Lung (tissue), 12 donors: ENCODE results near the gene DHFR. TPM values are rescaled to one million over a fixed set of nuclear protein-coding genes. Genes with fewer than 3 reads are reported as not detected.

ENCODE experiments used
- ATAC-seq: fragments of 200-7000 bp; cut with Tn5 transposase; one replicate; pipeline ENCODE4 v1.9.1; 2020; ENCODE audit warnings: moderate number of reproducible peaks; ENCODE audit not compliant: insufficient read depth, low FRiP score
- DNase-seq, 3 donors: peaks; one replicate each; pipeline ENCODE4 v3.0.0-alpha.2; 2013 to 2017
- H3K27ac ChIP-seq, 2 donors: one replicate each; pipeline ENCODE4 v1.5.1; 2013; ENCODE audit warnings: mild to moderate bottlenecking in 2 of 2, moderate library complexity in 2 of 2, control low read depth in 1 of 2, inconsistent platforms in 1 of 2, low read depth in 1 of 2, low read length in 1 of 2
- H3K27me3 ChIP-seq, 3 donors: one replicate each; pipeline ENCODE4 v1.5.1; 2013; ENCODE audit warnings: low read length in 2 of 3; ENCODE audit not compliant: control insufficient read depth in 3 of 3, insufficient read depth in 3 of 3
- H3K36me3 ChIP-seq, 4 donors: one replicate each; pipeline ENCODE4 v1.5.1; 2013; ENCODE audit warnings: low read length in 4 of 4, mild to moderate bottlenecking in 1 of 4, moderate library complexity in 1 of 4; ENCODE audit not compliant: control insufficient read depth in 4 of 4, insufficient read depth in 4 of 4
- H3K4me1 ChIP-seq, 5 donors: one replicate each; pipeline ENCODE4 v1.5.1; 2013; ENCODE audit warnings: low read length in 5 of 5, mild to moderate bottlenecking in 2 of 5, moderate library complexity in 1 of 5; ENCODE audit not compliant: control insufficient read depth in 5 of 5, insufficient read depth in 5 of 5
- H3K4me3 ChIP-seq: one replicate; pipeline ENCODE4 v1.5.1; 2013; ENCODE audit warnings: mild to moderate bottlenecking, control low read depth, moderate library complexity
- H3K9ac ChIP-seq, 2 donors: one replicate each; pipeline ENCODE4 v1.5.1; 2013; ENCODE audit warnings: low read length in 2 of 2, control low read depth in 1 of 2; ENCODE audit not compliant: insufficient read depth in 1 of 2
- H3K9me3 ChIP-seq, 4 donors: one replicate each; pipeline ENCODE4 v1.5.1; 2013; ENCODE audit warnings: low read length in 3 of 4, mild to moderate bottlenecking in 1 of 4, moderate library complexity in 1 of 4; ENCODE audit not compliant: control insufficient read depth in 4 of 4, insufficient read depth in 3 of 4
- WGBS, 2 donors: extraction: QIAGEN DNeasy Blood & Tissue Kit; methylation state at CpG; one replicate each; pipeline ENCODE4 v1.1.7; 2013; 5-methylcytosine and 5-hydroxymethylcytosine counted together
- polyA plus RNA-seq, 2 donors: library from polyadenylated mRNA; stranded (reverse); fragments of 200-250 nt; gene quantifications; one replicate each; pipeline ENCODE4 v1.2.1, GENCODE V29; 2013
- total RNA-seq, 2 donors: library from RNA; depleted of rRNA in 1 of 2; stranded (reverse); fragments of >200 nt in 1 of 2; gene quantifications; one replicate each; pipeline ENCODE4 v1.2.1, GENCODE V29; 2014 to 2021
- TF ChIP-seq, protein P1 (sequence below): IDR thresholded peaks from 2 replicates; pipeline ENCODE4 v1.5.1; 2012; ENCODE audit warnings: mild to moderate bottlenecking; ENCODE audit errors: control extremely low read depth, extremely low read depth
- donor health status: control.
- donor health status: control.
- donor health status: Bipolar disorder and iron deficiency.
- donor health status: healthy.
- donor health status: DM: yes; HTN: yes; CAD: no.

Gene DHFR
- total and polyA plus RNA-seq, 4 donors, result 8.1 to 16.0 (median 12.2) TPM

DNA sequence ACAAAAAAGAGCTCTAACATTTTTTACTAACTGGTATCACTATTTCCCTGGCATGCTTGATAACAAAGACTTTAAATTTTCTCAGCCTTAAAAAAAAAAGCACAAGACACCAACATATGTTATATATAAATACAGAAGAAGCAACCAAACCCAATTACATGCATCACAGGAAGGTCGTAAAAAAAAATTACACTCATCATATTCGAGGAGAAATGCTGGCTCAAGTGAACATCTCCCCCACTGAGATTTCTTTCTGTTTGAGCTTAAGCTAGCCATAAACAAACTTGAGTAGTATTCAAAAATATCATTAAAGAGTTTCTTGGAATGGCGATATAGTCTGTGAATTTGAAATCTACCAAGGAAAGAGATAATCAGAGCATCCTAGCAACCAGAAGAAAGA is 7.9 kb downstream of the DHFR start:
- no peaks in the 10 kb centered on the region for H3K4me1 ChIP-seq
- no peak overlapping the region for H3K4me3 ChIP-seq
- no peaks in the 10 kb centered on the region for H3K9me3 ChIP-seq
- no peaks in the 10 kb centered on the region for H3K27me3 ChIP-seq
- peaks cover 2 to 25% (median 4%) of the 10 kb centered on the region in 4 donors for H3K36me3 ChIP-seq
- WGBS, 2 donors, result 87 to 94% methylated on average over 3 of the region's 3 CpGs
- H3K27ac ChIP-seq, result no peak overlapping the region
- H3K9ac ChIP-seq, result no peak overlapping the region
- ATAC-seq (no peak), DNase-seq (no peak)
- TF ChIP-seq, protein P1, sequence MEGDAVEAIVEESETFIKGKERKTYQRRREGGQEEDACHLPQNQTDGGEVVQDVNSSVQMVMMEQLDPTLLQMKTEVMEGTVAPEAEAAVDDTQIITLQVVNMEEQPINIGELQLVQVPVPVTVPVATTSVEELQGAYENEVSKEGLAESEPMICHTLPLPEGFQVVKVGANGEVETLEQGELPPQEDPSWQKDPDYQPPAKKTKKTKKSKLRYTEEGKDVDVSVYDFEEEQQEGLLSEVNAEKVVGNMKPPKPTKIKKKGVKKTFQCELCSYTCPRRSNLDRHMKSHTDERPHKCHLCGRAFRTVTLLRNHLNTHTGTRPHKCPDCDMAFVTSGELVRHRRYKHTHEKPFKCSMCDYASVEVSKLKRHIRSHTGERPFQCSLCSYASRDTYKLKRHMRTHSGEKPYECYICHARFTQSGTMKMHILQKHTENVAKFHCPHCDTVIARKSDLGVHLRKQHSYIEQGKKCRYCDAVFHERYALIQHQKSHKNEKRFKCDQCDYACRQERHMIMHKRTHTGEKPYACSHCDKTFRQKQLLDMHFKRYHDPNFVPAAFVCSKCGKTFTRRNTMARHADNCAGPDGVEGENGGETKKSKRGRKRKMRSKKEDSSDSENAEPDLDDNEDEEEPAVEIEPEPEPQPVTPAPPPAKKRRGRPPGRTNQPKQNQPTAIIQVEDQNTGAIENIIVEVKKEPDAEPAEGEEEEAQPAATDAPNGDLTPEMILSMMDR, result no peak

DNA sequence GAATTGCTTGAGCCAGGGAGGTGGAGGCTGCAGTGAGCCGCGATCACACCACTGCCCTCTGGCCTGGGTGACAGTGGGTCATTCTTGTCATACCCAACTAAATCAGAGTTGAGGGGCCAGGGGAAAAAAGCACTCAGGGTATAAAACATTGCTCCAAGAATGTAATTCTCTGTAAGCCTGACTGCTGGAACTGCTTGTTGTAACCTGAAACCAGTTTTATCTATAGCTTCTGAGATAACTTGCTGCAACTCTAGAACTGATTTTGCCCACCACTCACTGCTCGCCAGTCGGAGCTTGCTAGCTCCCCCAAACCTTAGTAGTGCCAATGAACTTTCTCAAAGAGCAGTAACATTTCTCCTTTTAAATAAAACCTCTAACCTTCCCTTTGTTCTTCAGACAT is 9.9 kb downstream of the DHFR start:
- H3K27me3 ChIP-seq, result no peaks in the 10 kb centered on the region
- 84 to 95% methylated on average over 4 of the region's 4 CpGs for WGBS, 2 donors

DNA sequence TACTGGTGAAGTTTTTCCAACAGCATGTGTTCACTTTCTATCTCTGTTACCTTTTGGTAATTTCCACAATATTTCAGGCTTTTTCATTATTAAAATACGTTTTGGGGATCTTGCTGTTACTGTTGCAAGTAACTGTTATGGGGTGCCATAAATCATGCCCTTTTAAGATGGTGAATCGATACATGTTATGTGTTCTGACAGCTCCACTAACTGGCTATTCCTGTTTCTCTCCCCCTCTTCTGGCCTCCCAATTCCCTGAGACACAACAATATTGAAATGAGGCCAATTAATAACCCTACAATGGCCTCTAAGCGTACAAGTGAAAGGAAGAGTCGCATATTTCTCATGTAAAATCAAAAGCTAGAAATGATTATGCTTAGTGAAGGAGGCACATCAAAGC is 13.4 kb downstream of the DHFR start:
- Histone ChIP-seq H3K9ac (no peak overlapping the region), H3K36me3 (peaks cover 5 to 28% (median 15%) of the 10 kb centered on the region in 4 donors), H3K27me3 (no peaks in the 10 kb centered on the region)

More for the DNA sequence above, 9.9 kb downstream of the DHFR start:
- ATAC-seq (no peak), DNase-seq (peak; percentile 16 to 55 (median 26))
- TF ChIP-seq, protein P1, result no peak
- Histone ChIP-seq H3K9me3 (no peaks in the 10 kb centered on the region), H3K36me3 (peaks cover 5 to 33% (median 9%) of the 10 kb centered on the region in 4 donors), H3K9ac (no peak overlapping the region), H3K4me1 (no peaks in the 10 kb centered on the region), H3K27ac (no peak overlapping the region), H3K4me3 (no peak overlapping the region)

More for the DNA sequence above, 13.4 kb downstream of the DHFR start:
- TF ChIP-seq, protein P1, result no peak
- 83 to 88% methylated on average over 4 of the region's 4 CpGs for WGBS, 2 donors
- Histone ChIP-seq H3K27ac (no peak overlapping the region), H3K9me3 (no peaks in the 10 kb centered on the region), H3K4me3 (no peak overlapping the region), H3K4me1 (no peaks in the 10 kb centered on the region)
- ATAC-seq (no peak), DNase-seq (no peak)
